Measurements from ENCODE around the gene JOSD1.
"Not testable (repeated sequence)": the region's sequence is repeated elsewhere in the genome, so short reads cannot be mapped to it uniquely, and the experiment has no call there.

JOSD1 gene

DNA sequence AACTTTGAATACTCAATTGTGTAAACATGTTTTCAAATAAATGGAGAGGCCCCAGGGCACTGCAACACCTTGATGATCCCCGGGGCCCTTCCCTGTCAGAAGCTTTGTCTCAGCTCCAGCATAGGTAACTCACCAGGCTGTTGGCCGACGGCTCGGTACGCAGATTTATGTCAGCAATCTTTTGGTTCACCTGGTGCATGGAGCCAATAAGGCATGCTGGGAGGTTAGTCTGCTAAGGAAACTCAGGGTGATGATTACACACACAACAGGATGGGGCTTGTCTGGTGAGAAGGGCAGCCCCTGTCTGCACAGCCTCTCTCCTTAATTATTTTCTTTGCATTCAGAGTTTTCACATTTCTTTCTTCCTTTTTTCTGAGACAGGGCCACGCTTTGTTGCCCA, 55.3 kb downstream of the JOSD1 start:
- no peak overlapping the region for H3K4me3 ChIP-seq (ENCODE audit: low read depth, low read length)
- TF ChIP-seq, protein P1, sequence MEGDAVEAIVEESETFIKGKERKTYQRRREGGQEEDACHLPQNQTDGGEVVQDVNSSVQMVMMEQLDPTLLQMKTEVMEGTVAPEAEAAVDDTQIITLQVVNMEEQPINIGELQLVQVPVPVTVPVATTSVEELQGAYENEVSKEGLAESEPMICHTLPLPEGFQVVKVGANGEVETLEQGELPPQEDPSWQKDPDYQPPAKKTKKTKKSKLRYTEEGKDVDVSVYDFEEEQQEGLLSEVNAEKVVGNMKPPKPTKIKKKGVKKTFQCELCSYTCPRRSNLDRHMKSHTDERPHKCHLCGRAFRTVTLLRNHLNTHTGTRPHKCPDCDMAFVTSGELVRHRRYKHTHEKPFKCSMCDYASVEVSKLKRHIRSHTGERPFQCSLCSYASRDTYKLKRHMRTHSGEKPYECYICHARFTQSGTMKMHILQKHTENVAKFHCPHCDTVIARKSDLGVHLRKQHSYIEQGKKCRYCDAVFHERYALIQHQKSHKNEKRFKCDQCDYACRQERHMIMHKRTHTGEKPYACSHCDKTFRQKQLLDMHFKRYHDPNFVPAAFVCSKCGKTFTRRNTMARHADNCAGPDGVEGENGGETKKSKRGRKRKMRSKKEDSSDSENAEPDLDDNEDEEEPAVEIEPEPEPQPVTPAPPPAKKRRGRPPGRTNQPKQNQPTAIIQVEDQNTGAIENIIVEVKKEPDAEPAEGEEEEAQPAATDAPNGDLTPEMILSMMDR (IDR thresholded peaks at IDR 0.05; ENCODE audit: low read depth, low read length): no peak

DNA sequence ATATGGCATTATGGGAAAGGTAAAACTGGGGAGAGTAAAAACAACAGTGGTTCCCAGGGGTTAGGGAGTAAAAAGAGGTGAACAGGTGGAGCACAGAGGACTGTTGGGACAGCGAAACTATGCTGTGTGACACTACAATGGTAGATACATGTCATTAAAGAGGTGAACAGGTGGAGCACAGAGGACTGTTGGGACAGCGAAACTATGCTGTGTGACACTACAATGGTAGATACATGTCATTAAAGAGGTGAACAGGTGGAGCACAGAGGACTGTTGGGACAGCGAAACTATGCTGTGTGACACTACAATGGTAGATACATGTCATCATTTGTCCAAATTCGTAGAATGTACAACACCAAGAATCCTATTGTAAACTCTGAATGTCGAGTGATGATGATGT, 56.5 kb downstream of the JOSD1 start:
- H3K4me3 ChIP-seq (ENCODE audit: low read depth, low read length): not testable (repeated sequence)

DNA sequence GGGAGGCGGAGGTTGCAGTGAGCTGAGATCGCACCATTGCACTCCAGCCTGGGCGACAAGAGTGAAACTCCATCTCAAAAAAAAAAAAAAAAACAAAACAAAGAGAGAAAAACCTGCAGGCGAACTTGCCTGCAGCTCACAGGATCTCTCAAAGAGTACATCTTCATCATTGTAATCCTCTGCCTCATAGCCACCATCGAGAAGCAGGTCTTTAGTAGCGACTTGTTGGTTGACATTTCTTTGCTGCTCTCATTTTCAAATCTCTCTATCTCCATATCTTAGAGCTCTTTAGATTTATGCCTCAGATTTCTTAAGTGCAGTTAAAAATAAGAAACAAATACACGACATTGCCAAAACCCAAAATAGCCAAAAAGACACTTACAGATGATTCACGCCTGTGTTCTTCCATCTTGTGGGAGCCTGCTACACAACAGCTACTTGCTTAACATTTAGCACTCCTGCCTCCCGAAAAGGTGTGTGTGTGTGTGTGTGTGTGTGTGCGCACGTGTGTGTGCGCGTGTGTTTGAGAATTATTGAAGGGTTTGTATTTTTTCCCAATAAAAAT, 59.2 kb downstream of the JOSD1 start:
- TF ChIP-seq, protein P1 (IDR thresholded peaks at IDR 0.05; ENCODE audit: low read depth, low read length): no peak
- H3K4me3 ChIP-seq (ENCODE audit: low read depth, low read length): no peak overlapping the region

DNA sequence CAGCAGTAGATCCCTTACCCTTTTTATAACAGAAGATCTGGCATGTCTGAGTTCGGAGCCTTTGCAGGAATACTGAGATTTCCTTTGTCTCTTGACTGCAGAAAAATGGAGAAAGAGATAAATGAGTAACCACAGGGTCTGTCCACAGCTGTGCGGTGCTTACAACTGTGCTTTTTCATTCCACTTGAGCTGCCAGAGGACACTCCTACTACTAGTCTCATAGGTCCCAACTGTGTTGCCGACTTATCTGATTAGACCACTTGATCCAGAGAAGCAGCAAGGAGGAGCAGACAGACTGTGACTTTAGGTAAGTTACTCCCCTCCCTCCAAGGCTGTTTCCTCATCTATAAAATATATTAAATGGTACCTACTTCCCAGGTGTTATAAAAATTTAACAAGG, 62.0 kb downstream of the JOSD1 start:
- H3K4me3 ChIP-seq (ENCODE audit: low read depth, low read length): no peak overlapping the region
- TF ChIP-seq, protein P1 (IDR thresholded peaks at IDR 0.05; ENCODE audit: low read depth, low read length): no peak

DNA sequence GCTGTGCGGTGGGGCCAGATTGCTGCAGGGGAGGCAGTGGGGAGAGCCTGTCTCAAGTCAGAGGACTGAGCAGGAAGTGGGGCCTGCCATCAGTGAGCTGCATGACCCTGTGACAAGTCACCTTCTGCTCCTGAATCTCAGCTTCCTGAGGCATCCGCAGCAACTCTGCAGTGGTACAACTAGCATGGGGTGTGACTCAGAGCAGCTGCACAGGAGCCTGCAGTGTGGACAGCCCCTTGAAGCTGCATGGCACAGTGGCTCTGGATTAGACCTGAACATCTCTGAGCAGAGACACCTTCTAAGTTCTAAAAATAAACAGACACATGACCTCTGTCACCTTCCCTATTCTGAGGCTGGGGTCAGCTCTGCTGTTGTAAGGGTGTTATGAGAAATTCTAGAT, 62.5 kb downstream of the JOSD1 start:
- no peak overlapping the region for H3K4me3 ChIP-seq (ENCODE audit: low read depth, low read length)
- TF ChIP-seq, protein P1 (IDR thresholded peaks at IDR 0.05; ENCODE audit: low read depth, low read length): no peak

Measured in WI38 (cell line).